Body of pancreas (tissue), 4 donors: ENCODE results near the gene EYS.

Experiments used
- POLR2A ChIP-seq, 3 donors: fragments of 450-650 bp; IDR thresholded peaks; one replicate each; pipeline ENCODE4 v1.6.1; 2016; ENCODE audit warnings: antibody characterized with exemption in 3 of 3, mild to moderate bottlenecking in 2 of 3
- TF ChIP-seq, protein P1 (sequence below), 7 experiments: fragments of 450-650 bp in 4 of 7; fragments of 200-600 bp in 3 of 7; sonication (generic) in 3 of 7; IDR thresholded peaks; one replicate each; pipeline ENCODE4 v1.5.1; 2016 to 2019; ENCODE audit warnings: antibody characterized with exemption in 7 of 7

DNA sequence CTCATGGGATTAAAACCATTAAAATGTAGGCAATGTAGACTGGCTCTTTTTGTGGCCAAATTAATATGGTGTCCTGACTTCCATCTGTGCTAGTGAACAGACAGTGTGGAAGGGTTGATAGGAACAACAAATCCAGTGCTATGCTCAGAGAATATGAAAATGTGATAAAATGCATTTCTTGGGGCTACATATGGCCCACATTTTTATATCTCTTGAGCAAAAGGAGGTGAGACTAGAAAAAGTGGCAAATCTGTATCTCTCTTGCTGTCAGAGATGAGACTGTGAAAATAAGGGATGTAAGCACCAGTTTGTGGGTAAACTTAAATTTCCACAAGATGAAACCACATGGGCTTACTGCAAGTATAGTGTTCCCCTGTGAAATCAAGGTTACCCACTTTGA, 1909.3 kb downstream of the EYS start:
- TF ChIP-seq POLR2A (IDR thresholded peaks at IDR 0.05): no peak
- TF ChIP-seq, protein P1, sequence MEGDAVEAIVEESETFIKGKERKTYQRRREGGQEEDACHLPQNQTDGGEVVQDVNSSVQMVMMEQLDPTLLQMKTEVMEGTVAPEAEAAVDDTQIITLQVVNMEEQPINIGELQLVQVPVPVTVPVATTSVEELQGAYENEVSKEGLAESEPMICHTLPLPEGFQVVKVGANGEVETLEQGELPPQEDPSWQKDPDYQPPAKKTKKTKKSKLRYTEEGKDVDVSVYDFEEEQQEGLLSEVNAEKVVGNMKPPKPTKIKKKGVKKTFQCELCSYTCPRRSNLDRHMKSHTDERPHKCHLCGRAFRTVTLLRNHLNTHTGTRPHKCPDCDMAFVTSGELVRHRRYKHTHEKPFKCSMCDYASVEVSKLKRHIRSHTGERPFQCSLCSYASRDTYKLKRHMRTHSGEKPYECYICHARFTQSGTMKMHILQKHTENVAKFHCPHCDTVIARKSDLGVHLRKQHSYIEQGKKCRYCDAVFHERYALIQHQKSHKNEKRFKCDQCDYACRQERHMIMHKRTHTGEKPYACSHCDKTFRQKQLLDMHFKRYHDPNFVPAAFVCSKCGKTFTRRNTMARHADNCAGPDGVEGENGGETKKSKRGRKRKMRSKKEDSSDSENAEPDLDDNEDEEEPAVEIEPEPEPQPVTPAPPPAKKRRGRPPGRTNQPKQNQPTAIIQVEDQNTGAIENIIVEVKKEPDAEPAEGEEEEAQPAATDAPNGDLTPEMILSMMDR (IDR thresholded peaks at IDR 0.05): no peak
